ENCODE results near the gene NPAS1. TPM values are rescaled to one million over a fixed set of nuclear protein-coding genes. Genes with fewer than 3 reads are reported as not detected.

The NPAS1 gene
- total and polyA plus RNA-seq, 2 of the 8 experiments (the other 6 are each of a cell fraction or from before 2014, with no cell fraction given) = 9.9 to 13.9 TPM

- no peak overlapping the region for H2BK120ac ChIP-seq (replicated peaks; ENCODE audit: low read depth, low read length)
- DNase-seq (ENCODE audit: low read depth in 1 of 2, low spot score in 2 of 2) (no peak), FAIRE-seq (no peak)
- TF ChIP-seq SRF (IDR thresholded peaks at IDR 0.05; ENCODE audit: low read depth, low read length) (no peak), SIRT6 (IDR thresholded peaks at IDR 0.05; ENCODE audit: low read length) (no peak), JUND (IDR thresholded peaks at IDR 0.05; ENCODE audit: low read length) (no peak), HDAC2 (IDR thresholded peaks at IDR 0.05; ENCODE audit: borderline replicate concordance in 1 of 2, low read depth in 2 of 2, low read length in 2 of 2) (no peak), POLR2AphosphoS5 (IDR thresholded peaks at IDR 0.05; ENCODE audit: low read depth, low read length) (no peak), KDM4A (IDR thresholded peaks at IDR 0.05; ENCODE audit: low read depth, low read length, severe bottlenecking) (no peak), TCF12 (IDR thresholded peaks at IDR 0.05; ENCODE audit: low read depth, low read length) (no peak), BCL11A (IDR thresholded peaks at IDR 0.05; ENCODE audit: low read depth in 2 of 2, low read length in 2 of 2) (no peak)
- no peak overlapping the region for H4K5ac ChIP-seq (ENCODE audit: insufficient read length, low read depth, low read length)
- no peak overlapping the region for H3K4ac ChIP-seq (replicated peaks; ENCODE audit: insufficient read length, low read depth, low read length)
- no peak overlapping the region for H3K56ac ChIP-seq (replicated peaks; ENCODE audit: insufficient read length, low read depth, low read length)
- H3K14ac ChIP-seq (ENCODE audit: insufficient read length) = no peak overlapping the region
- H3K9ac ChIP-seq (replicated peaks in 1 of 4; ENCODE audit: extremely low read depth in 1 of 4, low read depth in 3 of 4, low read length in 3 of 4) = no peak overlapping the region
- H3K4me3 ChIP-seq (ENCODE audit: extremely low read depth in 1 of 4, insufficient read depth in 2 of 4, low read depth in 3 of 4, low read length in 4 of 4) = no peak overlapping the region
- no peak overlapping the region for H2BK12ac ChIP-seq (ENCODE audit: low read depth, low read length)
- 0 out of 2 replicates have a peak overlapping the region, but pooled peaks have one; percentile 43 for H4K8ac ChIP-seq (ENCODE audit: extremely low read depth, insufficient read depth, low read length)
- peaks cover 0 to 13% of the 10 kb centered on the region in 2 experiments; a peak in 2 of 4 replicates for H3K79me2 ChIP-seq (ENCODE audit: control insufficient read depth in 1 of 2, insufficient read depth in 2 of 2, low read length in 2 of 2)
- peaks cover 20 to 64% (median 50%) of the 10 kb centered on the region in 4 experiments; a peak in 7 of 8 replicates for H3K36me3 ChIP-seq (ENCODE audit: control insufficient read depth in 2 of 4, insufficient read depth in 4 of 4, low read length in 3 of 4)
- H2BK15ac ChIP-seq (ENCODE audit: low read length) = no peak overlapping the region
- H3K4me2 ChIP-seq (ENCODE audit: insufficient read depth in 1 of 2, low read depth in 2 of 2, low read length in 2 of 2) = no peak overlapping the region
- H2BK20ac ChIP-seq (ENCODE audit: low read length) = no peak overlapping the region
- peaks cover 6% of the 10 kb centered on the region for H3K79me1 ChIP-seq (ENCODE audit: low read depth, low read length)
- peaks cover 9 to 31% of the 10 kb centered on the region in 2 experiments for H4K20me1 ChIP-seq (replicated peaks in 1 of 2; ENCODE audit: control insufficient read depth in 1 of 2, insufficient read depth in 2 of 2, low read length in 2 of 2)
- H3K23me2 ChIP-seq (ENCODE audit: low read depth, low read length) = no peaks in the 10 kb centered on the region
- no peaks in the 10 kb centered on the region for H3K27me3 ChIP-seq (replicated peaks in 1 of 4; ENCODE audit: control insufficient read depth in 3 of 4, extremely low read depth in 1 of 4, insufficient read depth in 3 of 4, low read length in 3 of 4)
- no peaks in the 10 kb centered on the region for H3K4me1 ChIP-seq (replicated peaks in 1 of 4; ENCODE audit: control insufficient read depth in 3 of 4, insufficient read depth in 4 of 4, low read length in 3 of 4)
- no peak overlapping the region for H4K91ac ChIP-seq (replicated peaks; ENCODE audit: insufficient read length, low read length)
- H2AK5ac ChIP-seq (ENCODE audit: low read depth, low read length) = no peak overlapping the region
- 96% methylated on average over 9 of the region's 12 CpGs; no CpG with 5 or more reads in 1 of the 2 experiments for WGBS, 2 experiments (ENCODE audit: extremely low coverage in 1 of 2, insufficient coverage in 1 of 2, insufficient read length in 1 of 2, insufficient replicate concordance in 2 of 2, low coverage in 1 of 2, low lambda C conversion rate in 2 of 2, missing lambda C conversion rate in 1 of 2)
- H2BK5ac ChIP-seq (ENCODE audit: low read depth, low read length) = no peak overlapping the region
- POLR2A ChIA-PET (ENCODE audit: partially characterized antibody) = interaction anchor here (1.3 to 2.3 kb wide), 2 partner anchors 8 to 22 kb away, joined by 3 to 8 read pairs; no protein-coding TSS in a partner anchor
- no peak overlapping the region for H3K27ac ChIP-seq (ENCODE audit: low read depth, low read length)
- CTCF ChIA-PET (ENCODE audit: partially characterized antibody) = interaction anchor here (1.1 to 2.5 kb wide), 3 partner anchors 15 to 60 kb away, joined by 3 to 8 read pairs (median 4); no protein-coding TSS in a partner anchor
- H2AFZ ChIP-seq (ENCODE audit: low read length) = no peak overlapping the region
- no peaks in the 10 kb centered on the region for H3K9me3 ChIP-seq (ENCODE audit: insufficient read depth in 2 of 2, low read depth in 1 of 2, low read length in 1 of 2)
- no peak overlapping the region for H3K23ac ChIP-seq (ENCODE audit: insufficient read length)
- no peak overlapping the region for H3K18ac ChIP-seq (ENCODE audit: extremely low read depth, low read length)
Observed at GRCh38 chr19:47071731-47072130, 52.1 kb downstream of the NPAS1 start.
